Hematopoietic multipotent progenitor cell treated with erythropoietin and hydrocortisone succinate and interleukin-3 and kit ligand, for 8 days (in vitro differentiated cells): ENCODE measurements around the gene PRDM16.

Experiments
- DNase-seq: peaks from one replicate; pipeline ENCODE4 v3.0.0-alpha.2; 2015

The PRDM16 gene

DNA sequence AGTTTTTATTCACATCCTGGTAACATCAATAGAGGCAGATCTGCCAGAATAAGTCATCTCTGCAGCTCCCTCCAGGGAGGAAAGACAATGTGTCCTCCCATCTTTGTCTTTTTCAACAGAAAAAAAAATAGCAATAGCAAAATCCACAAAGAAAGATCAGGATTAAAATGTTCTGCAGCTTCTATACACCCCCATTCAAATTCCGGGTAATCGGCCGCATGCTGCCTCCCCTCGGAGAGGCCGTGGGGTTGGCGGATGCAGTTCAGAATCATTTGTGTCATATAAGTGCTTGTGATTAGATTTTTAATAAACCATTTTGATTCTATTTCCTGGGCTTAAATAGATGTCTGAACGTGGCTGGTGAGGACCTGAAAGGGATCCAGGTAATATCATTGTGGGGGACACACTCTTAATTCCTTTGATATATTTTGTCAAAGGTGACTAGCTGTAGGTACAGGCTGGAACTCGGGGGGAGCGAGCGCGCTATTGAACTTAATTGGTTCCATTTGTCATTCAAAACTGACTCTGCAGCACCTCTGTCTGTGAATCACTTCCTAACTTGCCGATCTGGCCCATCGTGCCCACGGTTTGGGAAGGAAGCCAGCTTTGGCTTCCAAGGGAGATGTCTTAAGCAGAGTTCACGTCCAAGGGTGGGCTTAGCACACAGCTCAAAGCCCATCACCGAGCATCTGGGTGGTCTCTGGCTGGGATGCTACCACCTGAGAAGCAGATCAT is 299.9 kb downstream of the PRDM16 start:
- DNase-seq, result no peak

DNA sequence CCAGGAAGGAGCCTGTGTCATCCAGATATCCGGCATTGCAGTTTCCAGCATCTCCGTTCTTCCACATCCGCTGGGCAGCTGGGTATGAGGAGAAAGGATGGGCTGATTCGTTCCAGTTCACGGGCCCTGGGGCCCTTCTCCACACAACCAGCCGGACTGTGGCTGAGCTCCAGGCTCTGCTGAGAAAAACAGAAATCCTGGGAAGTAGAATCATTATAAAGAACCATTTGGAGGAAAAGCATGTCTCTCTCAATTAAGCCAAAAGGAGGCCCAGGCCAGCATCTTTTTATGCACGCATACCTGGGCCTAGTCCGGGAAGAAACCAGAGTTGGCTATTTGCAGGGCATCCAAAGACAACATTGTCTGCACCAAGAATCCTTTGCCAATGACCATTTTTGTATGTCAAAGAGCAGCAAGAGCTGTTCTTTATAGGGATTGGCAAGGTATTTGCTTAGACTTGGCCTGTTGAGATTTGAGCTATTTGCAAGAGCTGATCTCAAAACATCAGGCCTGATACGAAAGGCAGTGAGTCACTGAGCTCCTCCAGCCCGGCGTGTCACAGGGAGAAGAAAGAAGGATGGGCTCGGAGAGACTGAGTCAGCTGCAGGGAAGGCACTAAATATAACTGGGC is 300.6 kb downstream of the PRDM16 start:
- no peak for DNase-seq

DNA sequence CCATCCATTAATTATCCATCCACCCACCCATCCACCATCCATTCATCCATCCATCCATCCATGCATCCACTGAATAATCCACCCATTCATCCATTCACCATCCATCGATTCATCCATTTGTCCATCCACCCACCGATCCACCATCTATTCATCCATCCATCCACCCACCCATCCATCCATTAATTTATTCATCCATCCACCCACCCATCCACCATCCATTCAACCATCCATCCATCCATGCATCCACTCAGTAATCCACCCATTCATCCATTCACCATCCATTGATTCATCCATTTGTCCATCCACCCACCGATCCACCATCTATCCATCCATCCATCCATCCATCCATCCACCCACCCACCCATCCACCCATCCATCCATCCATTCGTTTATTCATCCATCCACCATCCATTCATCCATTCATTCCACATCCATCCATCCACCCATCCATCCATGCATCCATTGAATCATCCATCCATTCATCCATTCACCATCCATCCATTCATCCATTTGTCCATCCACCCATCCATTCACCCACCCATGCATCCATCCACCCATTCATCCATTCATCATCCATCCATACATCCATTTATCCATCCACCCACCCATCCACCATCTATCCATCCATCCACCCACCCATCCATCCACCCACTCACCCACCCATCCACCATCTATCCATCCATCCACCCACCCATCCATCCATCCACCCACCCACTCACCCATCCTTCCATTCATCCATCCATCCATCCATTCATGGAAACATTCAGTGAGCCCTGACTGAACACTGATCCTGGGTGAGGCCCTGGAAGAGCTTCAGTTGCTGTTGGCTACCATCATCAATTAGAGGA is 302.1 kb downstream of the PRDM16 start:
- DNase-seq, result no peak

DNA sequence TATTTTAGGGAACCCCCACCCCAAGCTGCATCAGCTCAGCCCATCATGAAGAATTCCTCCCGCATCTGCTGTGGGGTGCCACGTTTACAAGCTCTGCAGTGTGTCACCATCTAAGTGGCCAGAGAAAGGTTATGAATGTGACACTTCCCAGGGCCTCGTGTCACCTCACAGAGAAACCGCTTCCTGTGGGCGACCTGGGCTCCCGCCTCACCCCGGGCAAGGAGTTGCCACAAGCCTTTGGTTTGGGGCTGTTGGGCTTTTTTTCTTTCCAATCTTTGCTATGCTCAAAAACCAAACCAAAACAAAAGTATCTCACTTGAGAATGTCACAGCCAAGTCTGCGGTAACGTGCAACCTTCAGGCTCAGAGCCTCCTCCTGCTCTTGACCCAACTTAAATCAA is 303.3 kb downstream of the PRDM16 start:
- no peak for DNase-seq

DNA sequence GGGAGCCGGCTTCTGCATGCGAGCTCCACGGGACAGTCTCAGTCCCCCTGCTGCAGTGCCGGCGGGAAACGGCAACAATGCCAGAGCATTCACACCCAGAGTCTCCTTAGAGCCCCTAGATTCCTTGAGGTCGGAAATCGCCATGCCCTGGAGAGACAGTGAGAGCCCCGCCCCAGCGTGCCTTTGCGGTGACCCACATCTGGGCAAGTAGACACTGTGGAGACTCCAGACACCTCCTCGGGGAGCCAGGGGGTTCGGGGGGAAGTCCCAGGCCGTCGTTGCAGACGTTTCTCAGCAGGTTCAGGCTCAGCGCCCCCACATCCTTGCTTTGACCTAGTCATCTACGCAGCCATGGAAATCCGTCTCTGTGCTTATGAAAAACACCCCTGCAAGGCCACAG is 304.2 kb downstream of the PRDM16 start:
- DNase-seq, result no peak

DNA sequence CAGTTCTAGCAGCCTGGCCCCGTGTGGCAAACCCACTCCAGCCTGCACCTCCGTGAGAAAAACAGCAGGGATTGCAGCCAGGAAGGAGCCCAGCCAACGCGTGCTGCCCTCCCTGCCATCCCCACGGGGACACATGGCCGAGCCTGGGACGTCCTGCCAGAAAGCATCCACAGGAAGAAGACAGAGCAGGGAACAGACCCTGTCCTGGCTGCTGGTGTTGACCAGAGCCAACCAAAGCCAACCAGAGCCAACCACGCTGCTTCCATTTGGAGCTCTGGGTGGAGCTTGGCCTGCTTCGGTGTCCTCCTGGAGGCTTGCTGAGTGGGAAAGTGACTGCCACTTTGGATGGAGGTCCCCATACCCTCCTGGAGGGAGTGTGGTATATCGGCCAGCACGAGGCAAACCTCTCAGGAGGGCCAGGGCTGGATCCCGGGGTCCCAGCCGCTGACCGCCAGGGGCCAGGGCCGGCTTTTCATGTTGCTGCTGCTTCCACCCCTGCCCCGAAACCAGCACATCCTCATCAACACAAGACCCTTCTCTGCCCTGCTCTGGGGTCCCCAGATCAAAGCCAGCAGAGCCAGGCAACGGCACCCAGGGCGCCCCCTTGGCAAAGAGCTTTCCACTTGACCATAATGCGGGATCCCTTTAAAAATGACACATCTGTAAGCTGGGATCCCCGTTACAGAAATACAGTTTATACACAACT is 304.9 kb downstream of the PRDM16 start:
- DNase-seq, result no peak

DNA sequence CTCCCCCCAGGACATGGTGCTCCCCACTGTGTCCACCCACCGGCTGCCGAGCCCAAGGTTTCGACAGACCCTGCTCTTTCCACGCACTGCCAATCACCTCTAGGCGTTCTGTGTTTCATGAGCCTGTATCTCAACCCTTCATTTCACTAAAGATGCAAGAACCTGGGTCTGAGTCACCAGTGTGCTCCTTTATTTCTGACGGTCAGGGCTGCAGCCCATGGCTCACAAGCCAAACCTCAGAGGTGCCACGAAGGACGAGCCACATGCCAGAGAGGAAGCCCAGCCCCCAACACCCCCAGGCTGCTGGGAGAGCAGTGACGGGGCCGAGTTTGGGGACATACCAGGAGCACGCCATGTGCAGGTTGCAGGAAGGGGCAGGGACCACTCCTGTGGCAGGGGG is 306.2 kb downstream of the PRDM16 start:
- no peak for DNase-seq

DNA sequence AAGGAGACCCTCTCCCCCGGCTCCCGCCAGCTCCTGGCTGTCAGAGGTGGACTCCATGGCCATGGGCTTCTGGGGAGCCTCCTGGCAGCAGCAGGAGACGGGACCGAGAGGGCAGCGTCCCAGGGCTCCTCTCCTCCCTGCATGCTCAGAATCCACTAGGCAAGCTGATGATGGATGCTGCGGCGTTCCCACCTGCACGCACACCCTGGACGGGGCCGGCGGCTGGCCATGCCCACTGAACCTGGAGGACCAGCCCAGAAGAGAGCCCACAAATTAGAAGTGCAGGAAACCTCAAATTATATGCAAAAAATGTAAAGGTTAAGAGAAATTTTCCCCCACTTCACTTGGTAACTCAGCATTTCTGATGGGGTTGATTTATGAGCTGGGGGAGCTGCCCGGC is 308.2 kb downstream of the PRDM16 start:
- no peak for DNase-seq

DNA sequence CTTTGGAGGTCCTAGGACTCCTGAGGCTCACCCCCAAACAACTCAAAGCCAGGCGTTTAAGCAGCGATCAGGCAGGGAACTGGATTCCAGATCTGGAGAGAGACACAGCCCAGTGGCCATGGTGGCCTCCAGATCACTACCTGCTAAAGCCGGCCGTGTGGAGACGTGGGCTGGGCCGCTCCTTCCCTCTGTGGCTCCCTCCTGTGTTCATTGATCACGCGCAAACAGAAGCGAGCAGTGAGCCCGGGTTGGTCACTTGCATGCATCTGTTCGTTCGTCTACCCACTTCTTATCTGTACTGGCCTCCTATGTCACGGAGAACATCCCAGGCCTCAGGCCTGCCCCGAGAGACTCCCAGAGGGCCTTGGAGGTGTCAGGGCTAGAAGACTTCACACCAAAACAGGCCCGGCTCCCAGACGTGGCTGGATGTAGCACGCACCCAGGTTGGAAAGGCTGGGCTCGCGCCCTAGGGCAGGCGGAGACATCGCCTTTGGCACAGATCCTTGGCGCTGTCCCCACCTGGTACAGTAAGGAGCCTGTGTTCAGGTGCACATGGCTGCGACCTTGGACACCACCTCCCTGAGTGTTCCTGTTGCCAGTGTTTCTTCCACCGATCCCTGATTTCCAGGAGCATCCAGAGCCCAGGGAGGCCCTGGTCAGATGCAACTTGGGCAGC is 308.7 kb downstream of the PRDM16 start:
- DNase-seq, result no peak

DNA sequence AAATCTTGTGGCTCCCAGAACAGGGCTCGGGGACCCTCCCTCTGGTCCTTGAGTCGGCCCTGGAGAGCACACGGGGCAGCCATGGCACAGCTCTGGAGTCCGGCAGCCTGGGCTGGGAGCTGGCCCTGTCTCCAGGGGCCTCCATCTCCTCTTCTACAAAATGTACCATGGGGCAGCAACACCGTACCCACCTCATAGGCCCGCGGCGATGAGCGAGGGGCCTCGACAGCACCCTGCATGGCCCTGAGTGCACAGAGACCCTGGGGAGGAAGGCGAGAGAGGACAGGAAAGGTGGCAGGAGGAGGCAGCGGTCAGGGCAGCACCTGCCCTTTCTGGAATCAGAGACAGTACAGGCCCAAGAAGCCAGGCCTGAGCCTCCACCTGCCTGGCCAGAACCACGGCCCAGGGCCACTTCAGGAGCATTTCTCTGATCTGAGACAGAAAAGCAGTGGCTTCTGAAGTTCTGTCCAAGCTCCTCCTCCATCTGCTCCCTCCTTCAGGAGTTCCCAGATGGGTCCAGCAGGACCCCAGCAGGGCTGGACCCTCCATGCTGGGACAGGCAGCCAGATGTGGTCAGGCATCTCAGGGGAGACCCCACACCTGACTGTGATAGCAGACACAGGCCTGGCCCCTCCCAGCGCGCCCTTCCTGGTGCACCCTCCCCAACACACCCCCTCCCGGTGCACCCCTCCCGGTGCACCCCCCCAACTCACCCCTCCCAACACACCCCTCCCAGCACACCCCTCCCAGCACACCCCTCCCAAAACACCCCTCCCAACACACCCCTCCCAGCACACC is 309.6 kb downstream of the PRDM16 start:
- DNase-seq, result no peak

DNA sequence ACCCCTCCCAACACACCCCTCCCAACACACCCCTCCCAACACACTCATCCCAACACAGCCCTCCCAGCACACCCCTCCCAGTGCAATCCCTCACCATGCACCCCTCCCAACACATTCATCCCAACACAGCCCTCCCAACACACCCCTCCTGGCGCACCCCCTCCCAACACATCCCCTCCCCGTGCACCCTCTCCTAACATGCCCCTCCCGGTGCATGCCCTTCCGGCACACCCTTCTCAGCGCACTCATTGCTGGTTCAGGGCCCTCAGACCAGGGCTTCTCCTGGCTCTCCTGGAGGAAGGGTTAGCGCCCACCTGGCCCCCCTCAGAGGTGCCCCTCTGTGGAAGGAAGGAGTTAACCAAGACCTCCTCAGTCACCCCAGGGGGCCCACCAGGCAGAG is 310.9 kb downstream of the PRDM16 start:
- DNase-seq, result no peak

DNA sequence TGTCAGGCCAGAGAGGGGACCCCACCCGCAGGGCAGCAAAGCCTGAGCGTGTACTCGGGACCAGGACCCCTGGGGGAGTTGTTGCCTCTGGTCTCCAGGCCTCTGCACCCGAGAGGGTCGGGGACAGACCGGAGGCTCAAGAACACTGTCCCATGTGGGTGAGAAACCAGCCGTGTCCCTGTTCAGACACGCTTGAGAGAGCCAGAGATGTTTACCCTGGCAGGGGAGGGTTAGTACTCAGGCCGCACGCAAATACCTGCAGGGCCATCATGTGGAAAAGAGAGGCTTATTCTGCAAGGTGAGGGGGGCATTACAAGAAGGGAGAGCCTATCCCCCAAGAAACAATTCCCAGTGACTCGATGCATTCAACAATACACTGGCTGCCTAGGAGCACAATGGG is 311.5 kb downstream of the PRDM16 start:
- DNase-seq, result no peak

DNA sequence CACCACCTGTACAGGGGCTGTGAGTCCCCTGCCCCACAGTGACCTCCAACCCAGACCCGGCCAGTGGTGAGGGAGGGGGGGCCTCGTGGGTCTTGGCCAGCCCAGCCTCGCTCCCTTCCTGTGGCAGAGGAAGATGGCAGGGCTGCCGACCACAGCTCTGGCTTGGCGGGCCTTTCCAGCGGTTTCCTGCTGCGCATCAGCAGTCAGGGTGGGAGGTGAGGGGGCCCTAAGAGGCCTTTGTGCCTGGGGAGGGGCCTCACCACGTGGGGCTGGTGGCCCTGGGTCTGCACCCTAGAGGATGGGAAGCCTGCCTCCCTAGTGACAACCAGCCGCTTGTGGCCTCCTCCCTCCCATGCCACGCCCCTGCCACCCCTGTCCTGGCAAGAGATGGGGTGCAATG is 312.9 kb downstream of the PRDM16 start:
- DNase-seq, result no peak

DNA sequence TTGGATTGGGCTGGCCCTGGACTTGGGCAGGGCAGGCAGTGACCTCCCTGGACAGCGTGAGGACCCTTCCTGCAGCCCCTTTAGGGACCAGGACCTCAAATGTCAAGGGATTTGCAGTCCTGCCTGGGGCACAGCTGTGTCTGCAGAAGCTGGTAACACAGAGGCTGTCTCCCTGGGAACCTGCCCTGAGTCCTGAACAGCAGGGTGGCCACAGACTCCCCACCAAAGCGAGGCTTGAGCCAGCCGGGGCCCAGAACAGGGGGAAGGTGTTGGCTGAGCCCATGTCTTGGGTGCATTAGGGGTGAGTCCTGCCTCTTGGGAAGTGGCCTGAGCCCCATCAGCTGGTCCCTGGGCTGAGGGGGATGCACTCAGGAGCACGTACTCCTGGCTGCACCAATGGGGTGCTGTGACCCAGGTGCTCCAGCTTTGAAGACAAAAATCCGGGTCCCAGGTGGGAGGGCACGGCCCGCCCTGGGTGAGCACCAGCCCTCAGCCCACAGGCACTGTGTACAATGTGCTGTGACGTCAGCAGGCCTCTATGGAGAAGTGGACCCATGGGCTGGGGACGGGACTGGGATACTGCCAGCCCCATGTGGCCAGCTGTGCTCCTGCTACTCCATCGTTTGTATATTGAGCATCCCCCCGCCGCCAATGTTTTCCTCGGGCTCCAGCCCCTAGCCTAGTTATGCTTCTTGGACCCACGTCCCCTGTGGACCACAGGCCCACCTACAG is 313.5 kb downstream of the PRDM16 start:
- no peak for DNase-seq

DNA sequence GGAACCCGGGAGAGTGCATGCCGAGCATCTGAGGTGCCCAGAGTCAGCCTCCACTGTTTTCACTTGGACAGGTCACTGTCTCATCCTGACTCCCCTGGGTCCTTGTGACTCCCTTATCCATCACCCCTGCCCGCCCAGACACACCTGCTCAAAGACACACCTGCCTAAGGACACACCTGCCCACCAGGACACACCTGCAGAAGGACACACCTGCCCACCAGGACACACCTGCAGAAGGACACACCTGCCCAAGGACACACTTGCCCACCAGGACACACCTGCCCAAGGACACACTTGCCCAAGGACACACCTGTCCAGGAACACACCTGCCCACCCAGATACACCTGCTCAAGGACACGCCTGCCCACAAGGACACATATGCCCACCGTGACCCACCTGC is 314.7 kb downstream of the PRDM16 start:
- DNase-seq, result no peak

DNA sequence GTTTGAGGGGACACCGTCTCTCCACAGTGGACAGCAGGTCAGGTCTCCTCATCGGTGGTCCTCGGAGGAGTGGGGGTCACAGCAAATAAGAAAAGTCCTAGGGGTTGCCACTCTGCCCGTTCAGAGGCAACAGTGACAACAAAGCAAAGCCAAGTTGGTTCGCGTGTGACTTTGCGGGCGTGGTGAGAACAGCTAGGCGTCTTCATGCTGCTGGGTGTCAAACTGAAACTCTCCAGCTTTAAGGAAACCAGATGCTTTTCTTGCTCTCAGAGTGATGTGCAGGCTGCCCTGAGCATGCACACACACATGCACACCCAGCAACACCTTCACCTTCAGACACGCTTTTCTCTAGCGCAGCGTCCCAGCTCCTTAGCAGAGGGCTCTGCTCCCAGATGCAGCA is 315.4 kb downstream of the PRDM16 start:
- no peak for DNase-seq

DNA sequence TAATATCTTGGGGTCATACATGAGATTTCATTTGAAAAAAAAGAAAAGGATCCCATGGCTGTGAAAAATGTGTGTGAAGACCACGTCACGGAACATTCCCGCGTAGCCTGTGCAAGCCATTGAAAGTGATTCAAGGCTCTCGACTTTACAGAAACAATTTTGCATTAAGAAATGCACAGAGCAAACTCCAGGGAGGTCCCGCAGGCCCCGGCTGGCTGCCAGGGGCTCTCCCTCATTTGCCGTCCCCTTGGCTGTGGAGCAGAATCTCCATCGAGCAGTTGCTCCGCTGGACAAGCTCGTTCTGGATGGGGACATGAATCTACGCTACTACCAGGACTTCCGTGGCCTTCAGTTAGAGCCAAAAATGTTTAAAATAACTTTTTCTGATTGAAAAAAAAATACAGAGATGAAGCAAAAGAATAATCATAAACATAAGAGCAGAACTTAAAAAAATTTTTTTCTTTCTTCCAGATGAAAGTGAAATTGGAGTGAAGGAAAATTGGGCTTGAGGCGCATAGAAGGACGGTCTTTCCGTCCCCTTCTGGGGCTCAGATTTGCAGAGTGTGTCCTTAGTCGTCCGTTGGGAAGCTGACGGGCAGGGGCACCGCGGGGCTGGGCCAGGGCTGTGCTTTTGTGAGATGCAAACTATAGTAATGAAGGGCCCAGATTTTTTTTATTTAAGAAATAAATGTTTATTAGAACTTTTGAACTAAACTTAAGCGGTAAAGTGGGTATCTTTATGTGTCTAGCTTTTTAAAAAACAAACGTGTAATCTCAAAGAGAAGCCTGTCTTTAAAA is 317.4 kb downstream of the PRDM16 start:
- DNase-seq, result no peak

DNA sequence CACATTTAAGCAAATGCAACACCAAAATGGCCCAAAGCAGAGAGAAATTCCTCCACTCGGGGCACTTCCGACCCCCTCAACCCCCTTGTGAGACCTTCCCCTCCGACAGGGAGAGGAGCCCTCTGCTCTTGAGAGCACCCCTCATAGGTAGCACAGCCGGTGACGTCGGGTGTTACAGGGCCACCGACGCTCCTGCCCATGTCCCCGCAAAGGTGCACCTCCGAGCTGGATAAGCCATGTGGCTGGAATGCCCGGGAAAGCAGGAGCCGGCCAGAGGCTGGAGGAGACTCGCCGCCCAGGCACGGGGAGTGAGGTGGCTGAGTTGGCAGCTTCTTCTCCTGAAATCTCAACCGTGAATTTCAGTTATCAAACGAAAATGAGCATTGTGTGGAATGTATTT is 318.4 kb downstream of the PRDM16 start:
- DNase-seq, result no peak

DNA sequence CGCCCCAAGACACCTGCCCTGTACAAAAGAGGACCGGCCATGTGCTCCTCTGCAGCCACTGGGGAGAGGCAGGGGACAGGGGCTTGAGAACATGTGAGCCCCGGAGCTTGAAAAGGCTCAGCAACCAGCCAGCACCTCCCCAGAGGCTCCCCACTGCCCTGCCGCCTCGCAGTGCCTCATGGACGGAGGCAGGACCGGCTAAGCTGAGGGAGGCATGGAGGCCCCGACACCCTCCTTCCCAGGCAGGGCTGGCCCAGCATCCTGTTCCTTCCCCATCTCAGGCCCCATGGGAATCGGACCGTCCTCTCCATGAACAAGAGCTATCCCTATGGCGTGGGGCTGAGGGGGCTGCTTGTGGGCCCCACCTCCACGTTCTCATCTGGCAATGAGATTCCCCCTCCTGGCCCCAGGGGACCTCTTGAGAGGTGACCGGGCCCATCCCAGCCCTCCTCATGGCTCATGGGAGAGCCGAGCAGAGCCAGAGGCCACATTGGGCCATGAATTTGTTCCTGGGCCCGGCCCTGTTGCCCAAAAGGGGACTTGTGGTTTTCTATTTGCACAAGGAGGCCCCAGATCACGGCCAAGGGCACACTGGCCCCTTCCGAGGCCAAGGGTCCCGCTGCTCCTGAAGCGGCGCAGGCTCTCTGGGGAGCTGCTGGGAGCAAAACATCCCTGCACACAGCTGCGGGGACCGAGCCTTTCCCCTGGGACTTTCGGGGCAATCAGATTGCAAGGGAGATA is 320.3 kb downstream of the PRDM16 start:
- no peak for DNase-seq

DNA sequence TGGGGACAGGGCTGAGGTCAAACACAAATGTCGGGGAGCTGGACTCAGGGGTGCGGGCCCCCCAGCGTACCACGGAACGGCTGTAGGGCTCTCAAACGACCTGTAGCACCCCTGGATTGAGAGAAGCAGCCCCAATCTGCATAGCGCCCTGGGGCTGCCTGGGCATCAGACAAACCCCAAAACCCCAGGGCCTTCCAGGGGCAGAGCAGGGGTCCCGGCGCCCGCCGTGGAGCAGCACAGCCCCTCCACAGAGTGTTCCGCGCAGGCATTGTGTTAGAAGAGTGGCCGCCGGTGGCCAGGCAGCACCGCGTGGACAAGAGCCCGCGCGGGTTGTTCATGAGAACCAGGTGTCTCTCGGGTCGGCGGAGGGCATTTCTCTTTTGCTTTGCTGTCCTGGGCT is 321.3 kb downstream of the PRDM16 start:
- no peak for DNase-seq
